HG03060 (cell line): ENCODE results near the gene ACAD9.
"Not testable (repeated sequence)": the region's sequence is repeated elsewhere in the genome, so short reads cannot be mapped to it uniquely, and the experiment has no call there.

ENCODE experiments used
- ATAC-seq: cut with Tn5 transposase; IDR thresholded peaks from one replicate; pipeline ENCODE4 v1.9.1; 2021; ENCODE audit warnings: low read depth, moderate number of reproducible peaks; ENCODE audit not compliant: unreplicated experiment

Gene ACAD9

DNA sequence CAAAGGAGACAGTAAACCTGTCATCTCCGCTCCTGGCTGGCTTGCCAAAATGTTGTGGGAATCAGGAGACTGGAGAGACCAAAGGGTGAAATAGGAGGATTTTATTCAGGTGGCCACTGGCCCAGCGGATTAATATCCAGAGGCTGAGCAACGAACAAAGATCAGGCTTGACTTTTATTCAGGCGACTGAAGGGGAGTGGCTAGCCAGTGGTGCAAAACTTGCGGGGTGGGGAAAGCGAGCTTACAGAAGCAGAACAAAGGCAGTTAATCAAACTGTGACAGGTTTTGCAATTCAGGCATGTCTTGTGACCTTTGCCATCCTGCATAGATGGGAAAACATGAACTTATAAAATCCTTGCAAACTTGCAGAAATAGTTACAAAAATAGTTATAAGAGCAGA lies 19.8 kb upstream of the ACAD9 start:
- ATAC-seq, result no peak

DNA sequence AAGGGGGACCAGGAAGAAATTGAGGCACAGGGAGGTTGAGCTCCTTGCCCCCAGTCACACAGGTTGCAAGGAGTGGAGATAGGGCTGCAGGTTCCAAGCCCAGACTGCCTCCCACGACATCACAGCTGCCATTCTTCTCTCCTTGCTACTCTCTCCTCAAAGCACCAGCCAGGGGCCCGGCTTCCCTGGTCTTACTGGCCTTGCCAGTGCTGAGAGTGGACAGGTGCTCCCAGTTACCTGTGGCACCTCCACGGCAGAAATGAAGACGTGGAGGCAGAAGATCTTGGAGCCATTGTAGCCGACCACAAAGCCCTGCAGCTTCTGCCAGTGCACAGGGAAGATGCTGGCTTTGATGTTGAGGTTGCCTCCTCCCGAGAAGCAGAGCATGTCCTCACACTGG lies 17.9 kb upstream of the ACAD9 start:
- ATAC-seq, result no peak

DNA sequence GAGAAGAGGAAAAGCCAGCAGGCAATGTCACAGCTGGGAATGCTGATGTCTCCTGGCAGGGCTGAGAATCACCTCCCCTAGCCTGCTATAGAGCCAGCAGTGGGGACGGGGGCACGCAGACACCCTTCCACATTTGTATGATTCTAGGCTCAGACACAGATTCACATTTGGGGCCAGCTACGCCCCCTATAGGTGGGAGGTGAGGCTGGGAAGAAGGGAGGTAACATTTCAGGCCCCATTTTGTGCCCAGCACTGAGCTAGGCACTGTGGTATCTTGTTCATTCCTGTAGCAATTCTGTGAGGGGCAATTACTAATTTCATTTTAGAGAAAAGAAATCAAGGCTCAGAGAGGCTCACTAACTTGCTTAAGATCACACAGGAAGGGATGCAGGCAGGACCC lies 15.9 kb upstream of the ACAD9 start:
- ATAC-seq, result no peak

DNA sequence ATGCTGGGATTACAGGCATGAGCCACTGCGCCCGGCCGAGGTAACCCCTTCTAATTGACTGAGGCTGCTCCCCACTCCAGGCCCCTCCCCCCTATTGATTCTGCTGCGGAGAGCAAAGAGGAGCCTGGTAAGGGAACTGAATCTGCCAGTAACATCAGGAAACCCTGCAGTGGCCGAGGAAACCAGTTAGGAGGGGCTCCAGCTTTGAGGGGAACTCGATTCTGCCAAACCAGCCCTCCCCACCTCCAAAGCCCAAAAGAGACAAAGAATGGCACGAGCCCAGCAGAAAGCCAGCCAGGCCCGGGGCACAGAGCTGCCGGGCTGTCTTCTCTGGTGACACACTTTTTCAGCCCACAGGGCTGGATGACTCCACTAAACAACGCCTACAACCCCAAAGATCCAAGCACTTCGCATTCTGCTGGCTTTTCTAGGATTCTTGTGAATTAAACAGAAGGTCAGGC lies 15.0 kb upstream of the ACAD9 start:
- no peak for ATAC-seq

GRCh38 chr3:128864849-128865804 lies 14.3 kb upstream of the ACAD9 start:
- not testable (repeated sequence) for ATAC-seq

GRCh38 chr3:128867200-128868125 lies 12.0 kb upstream of the ACAD9 start:
- no peak for ATAC-seq

DNA sequence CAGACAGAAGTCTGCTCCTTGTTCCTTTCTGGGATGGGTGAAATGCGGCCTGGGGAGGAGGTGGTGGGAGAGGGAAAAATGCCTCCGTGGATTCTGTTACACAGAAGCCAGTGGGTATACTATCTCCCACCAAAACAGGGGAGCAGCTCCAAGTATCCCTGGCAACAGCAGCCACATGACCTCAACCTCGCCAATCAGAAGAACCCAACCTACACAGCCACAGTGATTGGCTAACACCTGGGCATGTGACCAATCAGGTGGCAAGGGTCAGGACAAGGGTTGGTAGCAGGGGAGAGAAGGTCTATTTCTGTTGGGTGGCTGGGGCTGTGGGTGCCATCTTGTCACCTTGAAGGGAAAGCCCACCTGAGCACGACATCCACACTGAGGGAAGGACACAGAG lies 9.1 kb upstream of the ACAD9 start:
- no peak for ATAC-seq

DNA sequence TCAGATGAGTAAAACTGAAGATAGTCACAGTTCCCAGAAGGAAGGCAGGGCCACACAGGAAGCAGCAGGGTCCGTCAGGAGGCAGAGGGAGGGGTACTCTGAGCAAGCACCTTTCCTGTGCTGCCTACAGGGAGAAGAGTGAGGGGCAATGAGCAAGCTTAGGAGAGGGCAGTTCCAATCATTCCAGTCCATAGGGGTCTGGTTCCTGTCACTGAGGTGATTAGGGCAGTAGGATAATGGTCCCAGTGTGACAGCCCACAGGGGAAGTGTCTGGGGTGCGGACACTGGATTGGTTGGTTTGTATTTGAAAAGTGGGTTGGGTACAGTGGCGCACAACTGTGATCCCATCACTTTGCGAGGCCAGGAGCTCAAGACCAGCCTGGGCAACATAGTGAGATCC lies 7.1 kb upstream of the ACAD9 start:
- ATAC-seq, result no peak

- ATAC-seq, result no peak
Measured at GRCh38 chr3:128872744-128873143, 6.7 kb upstream of the ACAD9 start.

- no peak for ATAC-seq
Measured at GRCh38 chr3:128873244-128874022, 6.0 kb upstream of the ACAD9 start.

GRCh38 chr3:128874481-128875180 lies 4.8 kb upstream of the ACAD9 start:
- no peak for ATAC-seq

GRCh38 chr3:128875556-128876120 lies 3.8 kb upstream of the ACAD9 start:
- ATAC-seq, result no peak

DNA sequence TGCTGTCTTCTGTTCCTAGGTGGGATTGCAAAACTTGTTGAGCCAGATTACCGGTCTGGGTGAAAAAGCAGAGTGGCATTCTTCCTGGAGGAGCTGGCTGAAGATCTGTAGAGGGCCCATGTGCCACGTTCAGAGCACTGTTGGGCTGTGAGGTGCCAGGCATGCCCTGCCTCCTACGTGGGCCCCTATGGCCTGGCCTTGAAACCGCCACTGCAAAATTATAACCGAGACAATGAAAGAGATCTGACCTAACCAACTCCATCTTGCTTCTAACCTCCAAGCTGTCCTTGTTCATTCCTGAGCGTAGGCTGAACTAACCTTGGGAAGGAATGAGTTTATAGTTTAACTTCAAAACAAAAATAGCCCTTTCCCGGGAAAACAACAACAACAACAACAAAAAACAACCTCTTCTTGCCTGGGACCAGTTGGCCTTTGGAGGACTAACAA lies 1.4 kb upstream of the ACAD9 start:
- ATAC-seq, result no peak

GRCh38 chr3:128878556-128879124 lies 780 bp upstream of the ACAD9 start:
- ATAC-seq, result peak; percentile 5

GRCh38 chr3:128879991-128880390 lies 571 bp downstream of the ACAD9 start:
- no peak for ATAC-seq

DNA sequence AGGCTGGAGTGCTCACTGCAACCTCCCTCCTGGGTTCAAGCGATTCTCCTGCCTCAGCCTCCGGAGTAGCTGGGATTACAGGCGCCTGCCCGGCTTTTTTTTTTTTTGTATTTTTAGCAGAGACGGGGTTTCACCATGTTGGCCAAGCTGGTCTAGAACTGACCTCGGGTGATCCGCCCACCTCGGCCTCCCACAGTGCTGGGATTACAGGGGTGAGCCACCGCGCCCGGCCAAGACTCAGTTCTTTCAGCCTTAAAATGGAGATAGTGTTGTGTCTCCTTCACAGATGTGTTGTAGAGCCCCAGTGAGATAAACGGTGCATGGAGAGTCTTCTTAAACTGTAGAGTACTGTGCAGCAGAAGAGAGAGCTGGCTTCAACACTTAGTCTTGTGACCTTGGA lies 1.0 kb downstream of the ACAD9 start:
- not testable (repeated sequence) for ATAC-seq

GRCh38 chr3:128881576-128881975 lies 2.2 kb downstream of the ACAD9 start:
- no peak for ATAC-seq

GRCh38 chr3:128882719-128883118 lies 3.3 kb downstream of the ACAD9 start:
- ATAC-seq, result no peak

DNA sequence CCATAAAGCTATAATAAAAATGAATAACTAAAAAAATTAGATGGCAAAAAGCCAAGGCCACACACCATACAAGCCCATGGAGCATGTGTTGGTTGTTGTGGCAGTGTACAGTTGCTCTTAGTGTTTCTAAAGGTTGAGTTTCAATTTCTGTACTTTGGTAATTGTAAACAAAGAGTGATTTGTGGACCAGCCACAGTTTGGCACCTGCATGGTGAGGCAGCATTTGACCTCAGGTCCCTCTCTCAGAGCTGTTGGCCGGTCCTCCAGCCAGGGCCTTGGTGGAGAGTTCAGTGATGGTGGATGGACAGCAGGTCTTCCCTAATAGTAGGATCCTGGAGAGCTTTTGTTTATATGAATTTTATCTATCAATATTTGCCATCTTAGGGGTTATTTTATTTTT lies 5.6 kb downstream of the ACAD9 start:
- no peak for ATAC-seq
